ENCODE measurements around the gene RIOK1. TPM values are rescaled to one million over a fixed set of nuclear protein-coding genes. Genes with fewer than 3 reads are reported as not detected.
A peak's percentile ranks its signal among the peaks of the same experiment; 100 is the strongest.

Gene RIOK1
- total and polyA plus RNA-seq, 2 of the 13 experiments (the other 11 are each of a cell fraction or from before 2014, with no cell fraction given) = 9.4 to 37.8 TPM

DNA sequence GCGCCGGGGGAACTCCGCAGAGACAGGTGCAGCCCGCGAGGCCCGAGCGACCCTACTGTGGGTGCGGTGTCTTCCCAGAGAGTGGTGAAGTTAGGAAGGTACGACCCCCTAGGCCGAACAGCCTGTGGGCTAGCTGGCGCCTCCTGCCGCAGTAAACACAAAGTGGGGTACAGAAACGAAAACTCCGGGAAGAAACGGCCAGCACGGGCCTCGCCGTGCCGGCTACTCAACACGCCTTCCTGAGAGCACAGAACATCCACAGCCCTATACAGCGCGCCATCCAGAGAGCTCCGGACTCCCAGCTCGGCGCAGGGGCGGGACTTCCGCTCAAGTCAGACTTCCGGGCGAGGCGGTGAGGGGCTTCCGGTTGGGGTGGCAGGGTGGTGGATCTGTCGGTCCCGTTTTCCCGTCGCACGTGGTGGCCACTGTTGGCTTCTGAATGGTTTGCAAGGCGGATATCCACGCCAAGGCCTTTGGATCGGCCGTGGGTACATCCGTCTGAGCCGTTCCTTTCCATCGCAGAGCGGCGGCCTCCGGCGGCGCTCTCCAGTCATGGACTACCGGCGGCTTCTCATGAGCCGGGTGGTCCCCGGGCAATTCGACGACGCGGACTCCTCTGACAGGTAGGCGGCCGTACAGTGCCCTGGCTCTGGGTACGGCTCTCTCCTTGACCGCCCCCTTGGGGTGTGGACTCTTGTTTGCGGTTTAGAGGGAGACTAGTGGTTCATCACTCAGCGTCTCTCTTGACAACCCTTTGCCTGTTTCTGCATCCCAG, at the start of gene RIOK1, which contains the start of gene CAGE1 (continued):
- TF ChIP-seq, protein P1, sequence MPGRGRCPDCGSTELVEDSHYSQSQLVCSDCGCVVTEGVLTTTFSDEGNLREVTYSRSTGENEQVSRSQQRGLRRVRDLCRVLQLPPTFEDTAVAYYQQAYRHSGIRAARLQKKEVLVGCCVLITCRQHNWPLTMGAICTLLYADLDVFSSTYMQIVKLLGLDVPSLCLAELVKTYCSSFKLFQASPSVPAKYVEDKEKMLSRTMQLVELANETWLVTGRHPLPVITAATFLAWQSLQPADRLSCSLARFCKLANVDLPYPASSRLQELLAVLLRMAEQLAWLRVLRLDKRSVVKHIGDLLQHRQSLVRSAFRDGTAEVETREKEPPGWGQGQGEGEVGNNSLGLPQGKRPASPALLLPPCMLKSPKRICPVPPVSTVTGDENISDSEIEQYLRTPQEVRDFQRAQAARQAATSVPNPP (CRISPR knock-in tag; IDR thresholded peaks at IDR 0.05) = peak; percentile 96
- TF ChIP-seq, protein P2, sequence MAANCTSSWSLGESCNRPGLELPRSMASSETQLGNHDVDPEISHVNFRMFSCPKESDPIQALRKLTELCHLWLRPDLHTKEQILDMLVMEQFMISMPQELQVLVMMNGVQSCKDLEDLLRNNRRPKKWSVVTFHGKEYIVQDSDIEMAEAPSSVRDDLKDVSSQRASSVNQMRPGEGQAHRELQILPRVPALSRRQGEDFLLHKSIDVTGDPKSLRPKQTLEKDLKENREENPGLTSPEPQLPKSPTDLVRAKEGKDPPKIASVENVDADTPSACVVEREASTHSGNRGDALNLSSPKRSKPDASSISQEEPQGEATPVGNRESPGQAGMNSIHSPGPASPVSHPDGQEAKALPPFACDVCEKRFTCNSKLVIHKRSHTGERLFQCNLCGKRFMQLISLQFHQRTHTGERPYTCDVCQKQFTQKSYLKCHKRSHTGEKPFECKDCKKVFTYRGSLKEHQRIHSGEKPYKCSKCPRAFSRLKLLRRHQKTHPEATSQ (CRISPR knock-in tag; IDR thresholded peaks at IDR 0.05; ENCODE audit: borderline replicate concordance) = peak; percentile 90
- TF ChIP-seq SSRP1 (CRISPR knock-in tag; IDR thresholded peaks at IDR 0.05) (0 out of 2 replicates have a peak, but pooled peaks have one; percentile 55), GATAD2A (CRISPR knock-in tag; IDR thresholded peaks at IDR 0.05) (peak; percentile 54; the same call in 1 of the 2 replicates), CBX2 (IDR thresholded peaks at IDR 0.05; ENCODE audit: low read depth, low read length) (no peak), CBX2 (CRISPR knock-in tag; IDR thresholded peaks at IDR 0.05; ENCODE audit: low read depth) (no peak; the same call in 1 of the 2 replicates), ZC3H4 (CRISPR knock-in tag; IDR thresholded peaks at IDR 0.05; ENCODE audit: borderline replicate concordance) (no peak), FOXK2 (IDR thresholded peaks at IDR 0.05) (peak; percentile 44), ZNF431 (CRISPR knock-in tag; IDR thresholded peaks at IDR 0.05; ENCODE audit: borderline replicate concordance, low read depth) (peak; percentile 91; the same call in 1 of the 2 replicates), RARG (CRISPR knock-in tag; IDR thresholded peaks at IDR 0.05; ENCODE audit: low read depth) (peak; percentile 79; the same call in 1 of the 2 replicates), ZNF34 (CRISPR knock-in tag; IDR thresholded peaks at IDR 0.05; ENCODE audit: borderline replicate concordance) (peak; percentile 91; the same call in 1 of the 2 replicates), CREM (IDR thresholded peaks at IDR 0.05) (peak; percentile 78), CREM (CRISPR knock-in tag; IDR thresholded peaks at IDR 0.05) (no peak), ZNF552 (CRISPR knock-in tag; IDR thresholded peaks at IDR 0.05; ENCODE audit: borderline replicate concordance) (peak; percentile 97), ZNF367 (CRISPR knock-in tag; IDR thresholded peaks at IDR 0.05; ENCODE audit: borderline replicate concordance) (peak; percentile 62; the same call in 1 of the 2 replicates), TEAD2 (CRISPR knock-in tag; IDR thresholded peaks at IDR 0.05) (no peak)
- TF ChIP-seq, protein P3, sequence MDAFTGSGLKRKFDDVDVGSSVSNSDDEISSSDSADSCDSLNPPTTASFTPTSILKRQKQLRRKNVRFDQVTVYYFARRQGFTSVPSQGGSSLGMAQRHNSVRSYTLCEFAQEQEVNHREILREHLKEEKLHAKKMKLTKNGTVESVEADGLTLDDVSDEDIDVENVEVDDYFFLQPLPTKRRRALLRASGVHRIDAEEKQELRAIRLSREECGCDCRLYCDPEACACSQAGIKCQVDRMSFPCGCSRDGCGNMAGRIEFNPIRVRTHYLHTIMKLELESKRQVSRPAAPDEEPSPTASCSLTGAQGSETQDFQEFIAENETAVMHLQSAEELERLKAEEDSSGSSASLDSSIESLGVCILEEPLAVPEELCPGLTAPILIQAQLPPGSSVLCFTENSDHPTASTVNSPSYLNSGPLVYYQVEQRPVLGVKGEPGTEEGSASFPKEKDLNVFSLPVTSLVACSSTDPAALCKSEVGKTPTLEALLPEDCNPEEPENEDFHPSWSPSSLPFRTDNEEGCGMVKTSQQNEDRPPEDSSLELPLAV (CRISPR knock-in tag; conservative IDR thresholded peaks at IDR 0.05; ENCODE audit: low read depth) = no peak
- TF ChIP-seq, protein P4, sequence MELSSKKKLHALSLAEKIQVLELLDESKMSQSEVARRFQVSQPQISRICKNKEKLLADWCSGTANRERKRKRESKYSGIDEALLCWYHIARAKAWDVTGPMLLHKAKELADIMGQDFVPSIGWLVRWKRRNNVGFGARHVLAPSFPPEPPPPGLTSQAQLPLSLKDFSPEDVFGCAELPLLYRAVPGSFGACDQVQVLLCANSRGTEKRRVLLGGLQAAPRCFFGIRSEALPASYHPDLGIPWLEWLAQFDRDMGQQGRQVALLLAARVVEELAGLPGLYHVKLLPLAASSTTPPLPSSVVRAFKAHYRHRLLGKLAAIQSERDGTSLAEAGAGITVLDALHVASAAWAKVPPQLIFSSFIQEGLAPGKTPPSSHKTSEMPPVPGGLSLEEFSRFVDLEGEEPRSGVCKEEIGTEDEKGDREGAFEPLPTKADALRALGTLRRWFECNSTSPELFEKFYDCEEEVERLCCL (CRISPR knock-in tag; IDR thresholded peaks at IDR 0.05; ENCODE audit: borderline replicate concordance) = peak; percentile 86; the same call in 1 of the 2 replicates
- TF ChIP-seq, protein P5, sequence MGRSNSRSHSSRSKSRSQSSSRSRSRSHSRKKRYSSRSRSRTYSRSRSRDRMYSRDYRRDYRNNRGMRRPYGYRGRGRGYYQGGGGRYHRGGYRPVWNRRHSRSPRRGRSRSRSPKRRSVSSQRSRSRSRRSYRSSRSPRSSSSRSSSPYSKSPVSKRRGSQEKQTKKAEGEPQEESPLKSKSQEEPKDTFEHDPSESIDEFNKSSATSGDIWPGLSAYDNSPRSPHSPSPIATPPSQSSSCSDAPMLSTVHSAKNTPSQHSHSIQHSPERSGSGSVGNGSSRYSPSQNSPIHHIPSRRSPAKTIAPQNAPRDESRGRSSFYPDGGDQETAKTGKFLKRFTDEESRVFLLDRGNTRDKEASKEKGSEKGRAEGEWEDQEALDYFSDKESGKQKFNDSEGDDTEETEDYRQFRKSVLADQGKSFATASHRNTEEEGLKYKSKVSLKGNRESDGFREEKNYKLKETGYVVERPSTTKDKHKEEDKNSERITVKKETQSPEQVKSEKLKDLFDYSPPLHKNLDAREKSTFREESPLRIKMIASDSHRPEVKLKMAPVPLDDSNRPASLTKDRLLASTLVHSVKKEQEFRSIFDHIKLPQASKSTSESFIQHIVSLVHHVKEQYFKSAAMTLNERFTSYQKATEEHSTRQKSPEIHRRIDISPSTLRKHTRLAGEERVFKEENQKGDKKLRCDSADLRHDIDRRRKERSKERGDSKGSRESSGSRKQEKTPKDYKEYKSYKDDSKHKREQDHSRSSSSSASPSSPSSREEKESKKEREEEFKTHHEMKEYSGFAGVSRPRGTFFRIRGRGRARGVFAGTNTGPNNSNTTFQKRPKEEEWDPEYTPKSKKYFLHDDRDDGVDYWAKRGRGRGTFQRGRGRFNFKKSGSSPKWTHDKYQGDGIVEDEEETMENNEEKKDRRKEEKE (IDR thresholded peaks at IDR 0.05) = no peak
- TF ChIP-seq, protein P6, sequence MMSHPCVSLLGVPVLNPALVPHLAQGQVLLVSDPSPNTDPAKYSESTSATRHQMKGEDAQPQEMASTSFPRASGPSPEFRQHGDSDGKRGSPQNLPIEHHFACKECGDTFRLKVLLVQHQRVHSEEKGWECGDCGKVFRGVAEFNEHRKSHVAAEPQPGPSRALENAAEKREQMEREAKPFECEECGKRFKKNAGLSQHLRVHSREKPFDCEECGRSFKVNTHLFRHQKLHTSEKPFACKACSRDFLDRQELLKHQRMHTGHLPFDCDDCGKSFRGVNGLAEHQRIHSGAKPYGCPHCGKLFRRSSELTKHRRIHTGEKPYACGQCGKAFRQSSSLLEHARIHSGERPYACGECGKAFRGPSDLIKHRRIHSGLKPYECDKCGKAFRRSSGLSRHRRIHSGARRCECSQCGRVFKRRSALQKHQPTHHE (CRISPR knock-in tag; IDR thresholded peaks at IDR 0.05; ENCODE audit: borderline replicate concordance) = peak; percentile 95; the same call in 1 of the 2 replicates

Data from HepG2 (cell line).